Activated CD8-positive, alpha-beta memory T cell treated with anti-CD3 and anti-CD28 coated beads, Interleukin-2, amount 50 U/mL, for 48 hours (primary cell): ENCODE data around the gene CTAGE1.
"Not testable (repeated sequence)": the region's sequence is repeated elsewhere in the genome, so short reads cannot be mapped to it uniquely, and the experiment has no call there.

Experiments used
- DNase-seq: peaks from one replicate; pipeline ENCODE4 v3.0.0-alpha.2; 2020

CTAGE1 gene, protein sequence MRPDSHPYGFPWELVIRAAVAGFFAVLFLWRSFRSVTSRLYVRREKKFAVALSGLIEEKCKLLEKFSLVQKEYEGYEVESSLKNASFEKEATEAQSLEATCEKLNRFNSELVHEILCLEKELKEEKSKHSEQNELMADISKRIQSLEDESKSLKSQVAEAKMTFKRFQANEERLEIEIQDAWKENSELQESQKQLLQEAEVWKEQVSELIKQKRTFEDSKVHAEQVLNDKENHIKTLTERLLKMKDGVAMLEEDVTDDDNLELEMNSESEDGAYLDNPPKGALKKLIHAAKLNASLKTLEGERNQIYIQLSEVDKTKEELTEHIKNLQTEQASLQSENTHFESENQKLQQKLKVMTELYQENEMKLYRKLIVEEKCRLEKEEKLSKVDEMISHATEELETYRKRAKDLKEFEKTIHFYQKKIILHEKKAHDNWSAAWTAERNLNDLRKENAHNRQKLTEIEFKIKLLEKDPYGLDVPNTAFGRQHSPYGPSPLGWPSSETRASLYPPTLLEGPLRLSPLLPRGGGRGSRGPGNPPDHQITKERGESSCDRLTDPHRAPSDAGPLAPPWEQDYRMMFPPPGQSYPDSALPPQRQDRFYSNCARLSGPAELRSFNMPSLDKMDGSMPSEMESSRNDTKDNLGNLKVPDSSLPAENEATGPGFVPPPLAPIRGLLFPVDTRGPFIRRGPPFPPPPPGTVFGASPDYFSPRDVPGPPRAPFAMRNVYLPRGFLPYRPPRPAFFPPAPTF

GRCh38 chr18:22417496-22418188, at the start of gene CTAGE1:
TSS of gene CTAGE1 (minus strand) at chr18:22417915. CDS start at chr18:22417811, 104 bp downstream.
- DNase-seq, result no peak

DNA sequence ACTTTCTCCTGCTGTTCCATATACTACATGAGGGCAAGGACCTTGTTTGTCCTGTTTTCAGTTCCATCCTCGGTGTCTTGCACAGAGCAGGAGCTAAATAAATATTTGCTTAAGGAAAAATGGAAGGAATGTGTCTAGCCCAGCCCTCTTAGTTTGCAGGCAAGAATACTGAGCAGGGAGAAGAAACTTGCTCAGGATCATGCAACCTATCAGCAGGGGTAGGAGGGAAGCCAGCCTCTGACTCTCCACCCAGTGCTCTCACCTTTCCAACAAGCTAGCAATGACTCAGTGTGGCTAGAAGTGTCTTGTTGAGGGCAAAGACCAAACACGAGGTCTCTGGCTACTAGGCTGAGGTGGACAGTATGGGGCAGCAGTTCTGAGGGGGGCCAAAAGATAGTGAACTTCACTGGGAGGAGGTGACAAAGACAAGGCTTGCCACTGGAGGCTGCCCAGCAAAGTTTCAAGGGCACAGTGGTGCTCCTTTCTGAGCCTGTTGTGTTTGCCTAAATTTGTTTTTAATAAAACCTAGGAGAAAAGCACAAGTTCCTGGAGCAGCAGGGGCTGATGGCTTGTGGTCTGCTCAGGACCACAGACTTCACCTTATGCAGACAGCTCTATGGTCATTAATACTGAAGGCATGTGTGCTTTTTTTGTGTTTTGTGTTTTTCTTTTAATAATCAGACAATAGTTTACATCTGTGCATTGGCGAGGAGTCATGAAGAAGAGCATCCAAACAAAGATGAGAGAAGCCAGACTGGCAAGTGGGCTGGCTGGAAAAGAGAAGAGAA, 49.1 kb upstream of the CTAGE1 start:
- DNase-seq, result no peak

DNA sequence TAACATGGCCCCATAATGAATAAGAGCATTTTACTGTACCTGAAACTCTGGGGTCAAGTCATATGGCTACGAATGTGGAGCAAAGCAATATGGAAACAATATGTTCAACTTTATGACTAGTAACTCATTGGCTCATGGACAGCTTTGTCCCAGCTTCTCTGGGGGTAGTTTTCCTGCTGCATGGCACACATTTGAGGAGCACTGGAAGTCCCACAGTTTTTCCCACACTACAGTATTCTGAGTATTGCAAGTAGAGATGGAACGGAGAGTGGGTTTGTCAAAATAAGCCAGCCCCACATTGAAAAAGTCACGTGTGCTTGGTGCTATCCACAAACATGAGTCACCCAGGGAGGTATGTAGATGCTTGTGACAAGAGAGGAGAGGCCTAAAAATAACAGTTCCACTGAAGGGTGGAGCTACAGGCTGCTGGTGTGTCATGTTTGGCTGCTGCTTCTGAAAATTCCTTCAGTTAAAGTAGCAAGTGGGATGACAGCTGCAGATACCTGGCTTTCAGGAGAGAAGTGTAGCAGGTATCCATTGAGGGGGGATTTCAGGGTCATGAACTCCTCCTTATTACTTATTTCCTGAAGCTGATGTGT, 48.2 kb upstream of the CTAGE1 start:
- DNase-seq, result no peak

DNA sequence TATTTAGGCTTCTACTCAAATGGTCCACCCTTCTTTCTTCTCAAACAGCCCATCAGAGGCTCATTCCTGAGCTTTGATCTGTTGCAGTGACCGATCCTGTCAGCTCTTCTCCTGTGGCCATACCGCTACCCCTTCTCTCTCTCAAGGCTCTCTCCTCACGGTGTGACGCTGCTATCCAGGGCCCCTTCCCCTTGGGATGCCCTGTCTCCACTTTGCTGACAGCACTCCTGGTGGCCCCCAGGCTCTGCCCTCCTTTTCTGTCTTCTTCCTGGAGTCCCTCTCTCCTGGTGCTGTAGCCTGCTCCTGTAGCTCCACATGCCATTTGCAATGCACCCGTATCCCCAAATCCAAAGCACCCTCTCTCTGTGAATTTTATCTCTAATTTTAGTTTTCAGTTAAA, 45.4 kb upstream of the CTAGE1 start:
- DNase-seq, result no peak

- no peak for DNase-seq
These were observed 41.8 kb upstream of the CTAGE1 start for GRCh38 chr18:22459491-22459890.

GRCh38 chr18:22457524-22457923, 39.8 kb upstream of the CTAGE1 start:
- no peak for DNase-seq

DNA sequence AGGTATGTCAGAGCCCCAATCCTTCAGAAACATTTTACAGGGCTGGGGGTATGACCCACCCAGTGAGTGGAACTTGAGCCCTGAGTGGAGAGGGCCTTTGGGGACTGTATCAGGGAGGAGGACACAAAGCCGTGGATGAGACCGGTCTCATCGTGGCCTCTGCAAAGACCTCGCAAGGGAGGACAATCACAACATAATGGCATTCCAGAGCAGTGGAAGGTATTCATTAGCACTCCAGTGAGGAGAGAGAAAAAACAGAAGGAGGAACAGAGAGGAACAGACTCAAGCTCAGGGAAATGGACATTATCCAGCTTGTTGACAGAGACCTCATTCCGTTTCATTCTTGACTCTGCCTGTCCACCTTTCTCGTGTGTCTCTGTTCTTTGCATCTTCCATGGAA, 38.8 kb upstream of the CTAGE1 start:
- DNase-seq, result no peak

DNA sequence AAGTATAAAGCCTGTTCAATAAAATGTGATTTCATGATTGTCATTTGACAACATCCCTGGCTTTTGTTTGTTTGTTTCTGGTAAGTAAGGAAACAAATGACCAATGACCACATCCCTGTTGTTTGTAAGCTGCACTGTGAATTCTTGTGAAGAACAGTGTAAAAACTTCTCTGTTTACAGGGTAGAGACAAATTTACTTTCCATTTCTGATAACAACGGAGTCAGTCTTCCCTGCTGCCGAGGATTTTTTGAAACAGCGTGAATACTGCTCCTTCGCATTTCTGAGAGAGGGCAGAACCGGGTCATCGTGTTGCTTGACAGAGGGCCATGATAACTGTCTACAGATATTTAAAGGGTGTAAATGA, 38.4 kb upstream of the CTAGE1 start:
- DNase-seq, result no peak

GRCh38 chr18:22455425-22456115, 37.9 kb upstream of the CTAGE1 start:
- DNase-seq, result no peak

DNA sequence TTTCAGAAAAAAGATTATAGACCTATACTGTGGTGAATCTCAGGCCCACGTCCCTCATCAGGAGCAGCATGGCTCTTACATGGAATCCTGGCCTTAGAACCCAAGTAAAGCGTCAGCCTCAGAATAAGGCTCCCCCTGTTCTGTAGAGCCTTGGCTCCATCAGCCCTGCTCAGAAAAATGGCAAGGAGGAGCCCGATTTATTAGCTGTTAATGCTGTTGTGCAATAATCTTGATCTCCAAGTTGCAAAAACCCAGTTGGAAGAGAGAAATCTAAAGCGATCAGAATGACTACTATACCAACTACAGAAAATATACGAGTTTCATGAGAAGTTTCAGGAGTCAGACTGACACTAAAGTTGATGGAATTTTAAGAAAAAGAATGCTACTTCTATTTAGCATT, 35.6 kb upstream of the CTAGE1 start:
- no peak for DNase-seq

- DNase-seq, result no peak
These were observed 34.5 kb upstream of the CTAGE1 start for GRCh38 chr18:22452226-22452668.

DNA sequence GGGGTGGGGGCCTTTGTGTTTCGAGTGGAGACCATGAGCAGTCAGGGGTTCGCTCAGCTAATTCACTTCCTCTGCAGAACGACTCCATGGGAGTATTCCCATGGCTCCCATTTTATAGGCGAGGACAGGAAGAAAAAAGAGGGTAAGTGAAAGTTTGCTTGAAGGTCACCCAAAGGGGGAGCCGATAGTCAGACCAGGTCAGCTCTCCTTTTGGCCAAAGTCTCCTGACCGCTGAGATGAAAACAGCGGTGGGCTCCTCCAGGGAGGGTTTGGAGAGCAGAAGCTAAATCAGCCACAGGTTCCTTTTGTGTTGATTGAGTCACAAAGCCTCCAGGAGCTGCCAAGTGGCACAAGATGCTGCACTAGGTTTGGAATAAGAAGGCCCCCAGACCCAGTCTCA, 34.1 kb upstream of the CTAGE1 start:
- DNase-seq, result no peak

DNA sequence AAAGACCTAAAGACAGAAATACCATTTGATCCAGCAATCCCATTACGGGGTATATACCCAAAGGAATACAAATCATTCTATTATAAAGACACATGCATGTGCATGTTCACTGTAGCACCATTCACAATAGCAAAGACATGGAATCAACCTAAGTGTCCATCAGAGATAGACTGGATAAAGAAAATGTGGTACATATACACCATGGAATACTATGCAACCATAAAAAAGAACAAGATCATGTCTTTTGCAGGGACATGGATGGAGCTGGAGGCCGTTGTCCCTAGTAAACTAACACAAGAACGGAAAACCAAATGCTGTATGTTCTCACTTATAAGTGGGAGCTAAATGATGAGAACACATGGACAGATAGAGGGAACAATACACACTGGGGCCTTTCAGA, 33.1 kb upstream of the CTAGE1 start:
- DNase-seq, result not testable (repeated sequence)

- not testable (repeated sequence) for DNase-seq
These were observed 32.6 kb upstream of the CTAGE1 start for GRCh38 chr18:22450318-22450717.

GRCh38 chr18:22449753-22450152, 32.0 kb upstream of the CTAGE1 start:
- not testable (repeated sequence) for DNase-seq

DNA sequence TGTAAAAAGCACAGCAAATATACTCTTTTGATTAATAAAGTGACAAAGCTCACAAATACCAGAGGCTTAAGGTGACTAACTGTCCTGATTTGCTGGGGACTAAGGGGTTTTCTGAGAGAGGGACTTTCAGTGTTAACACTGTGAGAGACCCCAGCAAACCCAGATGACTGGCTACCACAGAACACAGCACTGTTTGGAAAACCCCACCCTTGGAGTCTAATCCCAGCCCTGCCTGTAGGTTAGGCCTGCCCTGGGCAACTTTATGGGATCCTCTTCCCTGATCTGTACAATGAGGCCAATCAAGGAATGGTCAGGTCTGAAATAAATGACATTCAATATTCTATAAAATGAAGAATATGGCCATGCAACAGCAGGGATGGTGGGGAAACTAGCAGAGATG, 30.5 kb upstream of the CTAGE1 start:
- DNase-seq, result no peak

DNA sequence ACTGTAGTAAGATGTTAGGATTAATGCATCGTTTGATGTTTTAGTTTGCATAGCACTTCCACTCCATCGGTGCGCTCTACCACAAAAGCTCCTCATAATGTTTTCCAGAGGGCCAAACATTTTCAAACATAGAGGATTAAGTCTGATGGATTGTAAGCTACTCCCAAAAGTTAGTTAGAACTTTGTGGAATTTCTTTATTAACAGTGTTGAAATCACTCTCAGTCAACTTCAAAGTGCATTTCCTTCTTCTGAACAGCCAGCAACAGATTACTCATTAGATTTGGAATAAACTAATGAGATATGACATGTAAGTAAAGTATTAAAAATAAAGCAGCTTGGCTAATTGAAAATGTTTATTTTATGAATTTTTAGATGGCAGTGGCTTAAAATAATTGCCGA, 30.1 kb upstream of the CTAGE1 start:
- DNase-seq, result no peak

GRCh38 chr18:22446911-22447310, 29.2 kb upstream of the CTAGE1 start:
- DNase-seq, result no peak

DNA sequence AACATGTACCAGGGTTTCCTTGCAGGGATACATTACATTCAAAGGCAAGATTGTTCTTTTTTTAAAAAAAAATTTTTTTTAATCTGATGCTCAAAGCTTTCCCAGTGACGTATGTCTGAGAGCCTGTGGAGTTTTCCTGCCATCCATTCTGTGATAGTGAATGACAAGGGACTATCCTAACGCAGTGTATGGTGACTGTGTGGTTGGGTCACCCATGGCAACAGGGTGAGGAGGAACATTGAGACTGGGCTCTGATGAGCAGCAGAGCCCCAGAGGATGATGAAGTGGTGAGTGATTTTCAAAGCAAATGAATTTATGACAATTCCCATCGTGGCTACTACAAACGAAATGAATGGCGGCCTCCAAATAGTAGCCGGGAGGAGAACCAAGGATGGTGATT, 28.6 kb upstream of the CTAGE1 start:
- DNase-seq, result no peak

DNA sequence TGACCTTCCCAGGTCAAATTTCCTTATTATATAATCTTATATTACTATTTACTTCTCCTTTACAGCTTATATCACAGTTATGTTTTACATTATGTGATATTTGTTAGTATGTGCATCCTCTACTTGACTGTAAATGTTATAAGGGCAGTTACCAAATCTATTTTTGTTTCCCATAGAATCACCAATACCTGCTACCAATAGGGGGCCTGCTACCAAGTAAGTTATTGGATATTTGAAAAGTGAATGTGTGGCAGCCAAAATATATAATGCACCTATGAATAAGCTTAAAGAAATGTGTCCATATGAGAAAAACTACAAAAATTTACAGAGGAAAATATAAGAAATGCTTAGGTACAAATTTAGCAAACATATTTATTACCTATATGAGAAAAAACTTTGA, 23.9 kb upstream of the CTAGE1 start:
- no peak for DNase-seq

- DNase-seq, result no peak
These were observed 21.7 kb upstream of the CTAGE1 start for GRCh38 chr18:22439447-22439846.

- no peak for DNase-seq
These were observed 18.4 kb upstream of the CTAGE1 start for GRCh38 chr18:22436136-22436535.
